UCSD-AML1 (cell line): ENCODE data around the gene ZCCHC3.
"Not testable (repeated sequence)": the region's sequence is repeated elsewhere in the genome, so short reads cannot be mapped to it uniquely, and the experiment has no call there.

Experiments used
- DNase-seq: peaks from one replicate; lab custom pipeline; 2025; ENCODE audit not compliant: unreplicated experiment; lab: John Stamatoyannopoulos, UW

Gene ZCCHC3

GRCh38 chr20:311609-312008, 14.2 kb downstream of the ZCCHC3 start:
- no peak for DNase-seq

- no peak for DNase-seq
Measured at GRCh38 chr20:312067-312466, 14.7 kb downstream of the ZCCHC3 start.

DNA sequence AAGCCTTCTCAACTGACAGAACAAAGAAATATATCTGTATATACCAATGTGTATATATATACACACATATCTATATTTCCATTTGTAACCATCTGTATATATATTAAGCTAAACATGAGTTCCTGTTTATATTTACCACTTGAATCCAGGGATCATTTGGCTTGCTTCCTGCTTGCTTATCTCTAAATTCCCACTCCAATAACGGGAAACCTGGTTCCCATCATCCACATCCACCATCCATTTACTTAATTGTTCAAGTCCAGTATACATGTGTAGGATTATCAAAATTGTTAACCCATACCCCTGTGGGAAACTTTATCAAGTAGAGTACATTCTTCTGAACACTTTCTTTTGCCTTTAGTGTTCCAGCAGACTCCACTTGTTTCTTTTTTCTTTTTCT, 15.5 kb downstream of the ZCCHC3 start:
- no peak for DNase-seq

DNA sequence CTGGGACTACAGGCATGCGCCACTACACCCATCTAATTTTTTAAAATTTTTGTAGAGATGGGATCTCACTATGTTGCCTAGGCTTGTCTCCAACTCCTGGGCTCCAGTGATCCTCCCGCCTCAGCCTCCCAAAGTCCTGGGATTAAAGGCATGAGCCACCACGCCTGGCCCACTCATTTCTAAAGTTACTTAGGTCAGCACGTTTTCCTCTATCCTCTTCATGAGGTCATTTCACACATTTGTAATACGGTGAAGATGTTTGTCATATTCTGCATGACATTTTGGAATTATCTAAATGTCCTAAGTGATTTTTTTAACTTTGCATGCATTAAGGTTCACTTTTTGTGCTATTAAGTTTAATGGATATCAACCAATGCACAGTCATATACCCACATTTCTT, 16.0 kb downstream of the ZCCHC3 start:
- DNase-seq: no peak

DNA sequence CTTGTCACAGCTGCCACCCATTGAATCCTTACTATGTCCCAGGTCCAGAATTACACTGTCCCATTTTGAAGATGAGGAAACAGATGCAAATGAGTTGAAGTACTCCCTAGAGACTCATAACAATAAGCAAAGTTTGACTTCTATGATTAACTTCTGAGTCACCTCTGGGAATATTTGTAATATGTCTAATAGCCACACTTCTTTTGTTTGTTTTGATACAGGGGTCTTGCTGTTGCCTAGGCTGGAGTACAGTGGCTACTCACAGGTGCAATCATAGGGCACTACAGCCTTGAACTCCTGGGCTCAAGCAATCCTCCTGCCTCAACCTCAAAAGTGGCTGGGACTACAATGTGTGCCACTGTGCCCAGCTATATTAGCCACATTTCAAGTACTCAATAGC, 16.6 kb downstream of the ZCCHC3 start:
- DNase-seq: no peak

GRCh38 chr20:316316-317068, 19.1 kb downstream of the ZCCHC3 start:
- DNase-seq: no peak

DNA sequence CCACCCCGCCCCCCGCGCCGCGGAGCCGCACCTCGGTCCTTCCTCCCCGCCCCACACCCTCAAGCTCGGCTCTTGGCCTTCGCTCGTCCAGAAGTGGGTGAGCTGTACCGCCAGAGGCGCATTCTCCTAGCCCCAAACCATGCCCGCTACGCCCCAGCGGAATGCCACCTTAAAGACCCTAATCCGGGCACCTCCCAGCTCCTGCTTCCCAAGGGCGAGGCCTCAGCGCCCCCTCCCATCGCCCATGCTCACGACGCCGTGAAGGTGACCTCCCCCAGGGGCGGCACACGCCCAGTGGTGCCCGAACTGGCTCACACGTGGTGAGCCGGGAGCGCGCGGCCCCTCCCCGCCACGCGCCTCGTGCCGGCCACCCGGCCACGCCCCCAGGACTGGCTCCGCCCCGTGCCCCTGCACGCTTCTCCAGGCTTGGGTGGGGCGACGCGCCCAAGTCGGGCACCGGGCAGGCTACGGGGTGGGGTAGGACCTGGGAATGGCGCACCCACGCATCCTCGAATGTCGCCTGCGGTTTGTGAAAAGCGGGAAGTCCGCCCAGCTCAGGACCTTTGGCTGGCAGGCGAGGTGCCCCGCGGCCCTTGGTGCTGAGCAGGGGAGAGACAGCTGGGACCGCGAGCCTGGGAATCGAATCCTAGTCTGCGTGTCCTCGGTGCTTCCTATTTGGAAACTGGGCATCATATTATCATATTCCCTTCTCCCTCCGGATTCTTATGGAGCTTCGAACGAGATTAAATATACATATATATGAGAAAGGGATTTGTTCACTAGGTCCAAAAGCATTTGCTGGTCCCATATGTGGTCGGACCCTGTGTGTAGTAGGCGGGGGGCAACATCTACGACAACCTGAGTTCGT, 27.0 kb downstream of the ZCCHC3 start:
- peak; percentile 97 for DNase-seq

DNA sequence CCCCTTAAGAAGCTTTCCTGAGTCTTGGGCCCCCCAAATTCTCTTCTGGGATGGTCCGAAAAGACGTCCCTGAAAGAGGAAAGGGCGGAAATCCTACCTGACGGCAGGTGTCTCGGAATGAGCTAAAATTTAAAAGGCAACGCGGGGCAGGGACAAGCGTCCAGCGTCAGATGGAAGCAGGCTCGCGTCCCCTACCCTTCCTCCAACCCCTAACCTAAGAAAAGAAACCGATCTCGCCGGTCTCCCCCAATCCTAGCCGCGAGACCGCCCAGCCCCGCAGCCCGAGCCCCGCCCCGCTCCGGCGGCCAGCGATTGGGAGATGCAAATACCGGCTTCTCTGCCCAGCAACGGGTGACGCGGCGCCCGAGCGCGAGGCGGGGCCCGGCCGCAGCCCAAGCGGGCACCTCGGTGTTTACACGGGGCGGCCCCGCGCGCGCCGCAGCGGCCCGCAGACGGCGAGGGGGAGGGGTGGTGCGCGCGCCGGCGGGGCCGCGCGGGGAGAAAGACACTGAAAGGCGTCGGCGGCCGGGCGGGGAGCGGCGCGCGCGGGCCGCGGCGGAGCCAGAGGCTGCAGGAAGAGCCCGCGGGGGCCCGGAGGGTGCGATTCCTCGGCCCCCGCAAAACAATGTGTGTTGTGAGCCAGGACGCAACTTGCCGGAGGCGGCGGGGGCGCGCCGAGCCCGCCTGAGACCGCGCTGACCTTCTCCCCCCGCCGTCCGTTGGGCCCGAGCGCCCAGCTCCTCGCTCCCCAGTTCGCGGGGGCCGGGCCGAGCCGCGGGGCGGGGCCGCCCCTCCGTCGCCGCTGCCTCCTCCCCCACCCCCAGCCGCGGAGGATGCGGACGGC, 27.9 kb downstream of the ZCCHC3 start, which contains the start of gene SOX12:
Gene SOX12 (plus strand): TSS at position 508 of the 844 bp plus-strand sequence. CDS start 373 bp downstream, outside the sequence.
- peak; percentile 95 for DNase-seq

DNA sequence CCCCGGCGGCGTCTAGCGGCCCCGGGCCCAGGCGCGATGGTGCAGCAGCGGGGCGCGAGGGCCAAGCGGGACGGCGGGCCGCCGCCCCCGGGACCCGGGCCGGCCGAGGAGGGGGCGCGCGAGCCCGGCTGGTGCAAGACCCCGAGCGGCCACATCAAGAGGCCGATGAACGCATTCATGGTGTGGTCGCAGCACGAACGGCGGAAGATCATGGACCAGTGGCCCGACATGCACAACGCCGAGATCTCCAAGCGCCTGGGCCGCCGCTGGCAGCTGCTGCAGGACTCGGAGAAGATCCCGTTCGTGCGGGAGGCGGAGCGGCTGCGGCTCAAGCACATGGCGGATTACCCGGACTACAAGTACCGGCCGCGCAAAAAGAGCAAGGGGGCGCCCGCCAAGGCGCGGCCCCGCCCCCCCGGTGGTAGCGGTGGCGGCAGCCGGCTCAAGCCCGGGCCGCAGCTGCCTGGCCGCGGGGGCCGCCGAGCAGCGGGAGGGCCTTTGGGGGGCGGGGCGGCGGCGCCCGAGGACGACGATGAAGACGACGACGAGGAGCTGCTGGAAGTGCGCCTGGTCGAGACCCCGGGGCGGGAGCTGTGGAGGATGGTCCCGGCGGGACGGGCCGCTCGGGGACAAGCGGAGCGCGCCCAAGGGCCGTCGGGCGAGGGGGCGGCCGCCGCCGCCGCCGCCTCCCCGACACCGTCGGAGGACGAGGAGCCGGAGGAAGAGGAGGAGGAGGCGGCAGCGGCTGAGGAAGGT, 28.7 kb downstream of the ZCCHC3 start:
- DNase-seq: peak; percentile 60

- no peak for DNase-seq
Measured at GRCh38 chr20:326645-327185, 29.3 kb downstream of the ZCCHC3 start.

- peak; percentile 95 for DNase-seq
Measured at GRCh38 chr20:327186-328026, 30.0 kb downstream of the ZCCHC3 start.

DNA sequence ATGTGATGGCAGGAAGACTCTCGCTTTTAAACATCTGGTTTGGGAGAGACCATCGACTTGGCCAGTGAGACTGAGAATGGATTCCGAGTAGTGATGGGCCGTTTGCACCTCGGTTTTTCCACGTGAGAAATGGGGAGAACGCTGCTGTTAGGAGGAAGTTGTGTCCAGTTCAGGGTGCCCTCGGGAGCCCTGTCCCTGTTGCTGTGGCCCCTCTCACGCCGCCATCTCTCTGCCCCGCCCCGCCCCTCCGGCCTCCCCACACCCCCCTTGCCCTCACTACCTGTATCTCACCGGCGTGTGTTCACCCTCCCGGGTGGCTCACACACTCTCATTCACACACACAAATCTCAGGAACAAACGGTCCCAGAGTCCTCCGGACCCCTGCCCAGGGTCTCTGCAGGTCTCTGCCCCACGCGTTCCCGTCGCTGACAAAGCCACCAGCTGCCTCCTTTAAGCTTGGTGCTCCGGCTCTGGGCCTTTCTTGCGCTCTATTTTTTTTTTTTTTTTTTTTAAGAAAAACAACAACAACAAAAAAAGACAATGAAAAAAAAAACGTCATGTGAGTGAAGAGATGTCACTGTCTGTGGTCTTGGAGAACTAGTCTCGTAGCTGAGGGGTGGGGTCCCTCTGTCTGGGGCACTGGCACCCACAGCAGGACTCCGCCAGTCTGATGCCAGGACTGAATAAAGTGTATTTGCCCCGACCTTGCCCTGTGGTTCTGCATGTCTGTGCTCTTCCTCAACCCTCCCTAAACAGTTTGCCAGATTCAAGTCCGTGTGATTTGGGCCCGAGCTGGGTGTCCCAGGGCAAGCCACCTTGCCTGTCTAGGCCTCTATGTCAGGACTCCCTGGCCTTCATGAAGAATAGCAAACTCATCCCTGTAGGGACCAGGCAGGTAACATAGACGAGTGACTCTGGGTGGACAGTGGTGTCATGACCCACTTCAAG, 30.9 kb downstream of the ZCCHC3 start:
- no peak for DNase-seq

- no peak for DNase-seq
Measured at GRCh38 chr20:328975-329695, 31.8 kb downstream of the ZCCHC3 start.

DNA sequence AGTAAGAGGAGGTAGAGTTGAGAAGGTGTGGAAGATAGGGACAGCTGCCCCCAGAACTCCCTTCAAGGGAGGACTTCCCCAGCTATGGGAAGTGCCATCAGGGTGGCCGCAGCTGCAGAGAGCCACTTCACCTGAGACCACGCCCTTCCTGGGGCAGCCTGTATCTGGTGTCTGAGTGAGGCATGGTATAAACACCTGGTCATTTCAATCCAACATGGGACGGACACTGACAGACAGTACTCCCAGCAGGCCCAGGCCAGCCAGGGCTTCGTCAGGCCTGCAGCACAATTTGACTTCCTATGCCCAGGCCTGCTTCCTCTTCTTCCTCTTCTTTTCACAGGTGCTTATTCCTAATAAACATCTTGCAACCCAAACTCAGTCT, 32.5 kb downstream of the ZCCHC3 start:
- no peak for DNase-seq

GRCh38 chr20:330233-331149, 33.1 kb downstream of the ZCCHC3 start:
- peak; percentile 51 for DNase-seq

DNA sequence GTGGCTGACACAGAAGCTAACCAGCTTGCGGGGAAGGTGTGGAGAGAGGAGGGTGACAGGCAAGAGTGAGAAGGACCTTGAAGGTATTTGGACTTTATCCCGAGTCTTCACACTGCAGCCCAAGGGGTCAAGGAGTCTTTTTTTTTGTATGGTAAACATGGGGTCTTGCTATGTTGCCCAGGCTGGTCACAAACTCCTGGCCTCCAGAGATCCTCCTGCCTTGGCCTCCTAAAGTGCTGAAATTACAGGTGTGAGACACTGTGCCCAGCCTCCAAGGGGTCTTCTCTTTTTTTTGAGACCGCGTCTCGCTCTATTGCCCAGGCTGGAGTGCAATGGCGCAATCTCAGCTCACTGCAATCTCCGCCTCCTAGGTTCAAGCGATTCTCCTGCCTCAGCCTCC, 37.2 kb downstream of the ZCCHC3 start:
- no peak for DNase-seq

GRCh38 chr20:336040-336439, 38.7 kb downstream of the ZCCHC3 start:
- not testable (repeated sequence) for DNase-seq
